Body of pancreas (tissue), 4 donors: ENCODE measurements around the gene ADAMTSL4. TPM values are rescaled to one million over a fixed set of nuclear protein-coding genes. Genes with fewer than 3 reads are reported as not detected.
A peak's percentile ranks its signal among the peaks of the same experiment; 100 is the strongest.
"Not testable (repeated sequence)": the region's sequence is repeated elsewhere in the genome, so short reads cannot be mapped to it uniquely, and the experiment has no call there.

Source experiments
- ATAC-seq: fragments of 150-250 bp; one replicate; pipeline ENCODE4 v1.9.1; 2016
- DNase-seq, 4 donors: peaks; one replicate each; pipeline ENCODE4 v3.0.0-alpha.2; 2019
- H3K27ac ChIP-seq, 4 donors: fragments of 200-600 bp; sonication (generic); 1 replicate in 3 of 4; 2 replicates in 1 of 4; pipeline versions ENCODE4 v1.5.1 to v1.6.1; 2016 to 2019; ENCODE audit warnings: mild to moderate bottlenecking in 1 of 4, mixed read lengths in 1 of 4, moderate library complexity in 1 of 4
- H3K27me3 ChIP-seq, 2 donors: fragments of 200-600 bp; sonication (generic); one replicate each; pipeline ENCODE4 v1.6.0; 2016; ENCODE audit warnings: mild to moderate bottlenecking in 1 of 2
- H3K36me3 ChIP-seq, 2 donors: fragments of 200-600 bp; sonication (generic); replicated peaks in 1 of 2; 2 replicates each; pipeline ENCODE4 v1.5.1; 2016; ENCODE audit warnings: low read depth in 2 of 2; ENCODE audit not compliant: insufficient read depth in 1 of 2
- H3K4me1 ChIP-seq: fragments of 200-600 bp; sonication (generic); one replicate; pipeline ENCODE4 v1.6.0; 2016
- H3K4me3 ChIP-seq, 2 donors: fragments of 200-600 bp; sonication (generic); 1 replicate in 1 of 2; 2 replicates in 1 of 2; pipeline ENCODE4 v1.5.1; 2016 to 2019
- H3K9me3 ChIP-seq, 3 donors: fragments of 200-600 bp; sonication (generic); 1 replicate in 2 of 3; 2 replicates in 1 of 3; pipeline ENCODE4 v1.5.1; 2016
- CTCF ChIP-seq, 7 experiments: fragments of 450-650 bp in 4 of 7; fragments of 200-600 bp in 3 of 7; sonication (generic) in 3 of 7; IDR thresholded peaks; one replicate each; pipeline ENCODE4 v1.5.1; 2016 to 2019; ENCODE audit warnings: antibody characterized with exemption in 7 of 7
- POLR2A ChIP-seq, 3 donors: fragments of 450-650 bp; IDR thresholded peaks; one replicate each; pipeline ENCODE4 v1.6.1; 2016; ENCODE audit warnings: antibody characterized with exemption in 3 of 3, mild to moderate bottlenecking in 2 of 3
- WGBS, 2 donors: methylation state at CpG; one replicate each; pipeline ENCODE4 v1.1.5; 2017; 5-methylcytosine and 5-hydroxymethylcytosine counted together
- intact Hi-C: fragments of 100-400 bp; cut with DNase I; formaldehyde crosslinking; loops from one replicate; pipeline ENCODE4 v1.15.1; 2023
- total RNA-seq, 2 donors: library from RNA; depleted of rRNA; stranded (reverse); fragments of >200 nt; gene quantifications; one replicate each; pipeline ENCODE4 v1.1.0, GENCODE V29; 2016

ADAMTSL4 gene
- total RNA-seq, 2 donors from 2014 or later: 4.7 to 7.6 TPM

GRCh38 chr1:150579945-150580642, 30.9 kb downstream of the ADAMTSL4 start:
- Histone ChIP-seq H3K27me3 (no peaks in the 10 kb centered on the region), H3K9me3 (no peaks in the 10 kb centered on the region), H3K27ac (peak overlapping the region; percentile 79 to 100 (median 98)), H3K4me3 (no peak overlapping the region), H3K4me1 (peaks cover 17% of the 10 kb centered on the region), H3K36me3 (peaks cover 0 to 2% of the 10 kb centered on the region in 2 donors)
- no peak for ATAC-seq
- 68 to 69% methylated on average over 15 of the region's 15 CpGs for WGBS, 2 donors
- intact Hi-C loops: no loop called here
- no peak for DNase-seq
- TF ChIP-seq POLR2A (IDR thresholded peaks at IDR 0.05) (no peak), CTCF (IDR thresholded peaks at IDR 0.05) (no peak)

GRCh38 chr1:150580966-150581365, 31.8 kb downstream of the ADAMTSL4 start:
- ATAC-seq, H3K4me1 ChIP-seq, H3K27me3 ChIP-seq, H3K27ac ChIP-seq, intact Hi-C loops, DNase-seq, H3K36me3 ChIP-seq, H3K4me3 ChIP-seq, H3K9me3 ChIP-seq: not testable (repeated sequence)
- 72 to 96% methylated on average over 1 to 3 of the region's 3 CpGs for WGBS, 2 donors

GRCh38 chr1:150581437-150581836, 32.2 kb downstream of the ADAMTSL4 start:
- H3K4me3 ChIP-seq, H3K4me1 ChIP-seq, H3K36me3 ChIP-seq, H3K9me3 ChIP-seq, DNase-seq, ATAC-seq, H3K27ac ChIP-seq, H3K27me3 ChIP-seq, intact Hi-C loops: not testable (repeated sequence)
- WGBS, 2 donors: 97 to 98% methylated on average over 7 of the region's 7 CpGs

GRCh38 chr1:150581962-150582361, 32.8 kb downstream of the ADAMTSL4 start:
- not testable (repeated sequence) for H3K9me3 ChIP-seq, DNase-seq
- 94 to 97% methylated on average over 14 of the region's 14 CpGs for WGBS, 2 donors

GRCh38 chr1:150582371-150582770, 33.2 kb downstream of the ADAMTSL4 start:
- ATAC-seq: no peak
- H3K36me3 ChIP-seq: no peaks in the 10 kb centered on the region
- TF ChIP-seq CTCF (IDR thresholded peaks at IDR 0.05) (no peak), POLR2A (IDR thresholded peaks at IDR 0.05) (no peak)
- peak overlapping the region in 1 of 4 donors; percentile 32 for H3K27ac ChIP-seq
- H3K4me1 ChIP-seq: peaks cover 9% of the 10 kb centered on the region
- no peak overlapping the region for H3K4me3 ChIP-seq
- no peaks in the 10 kb centered on the region for H3K9me3 ChIP-seq
- no peak for DNase-seq
- no peaks in the 10 kb centered on the region for H3K27me3 ChIP-seq
- intact Hi-C loops: no loop called here
- WGBS, 2 donors: 67 to 89% methylated on average over 2 of the region's 2 CpGs

More at GRCh38 chr1:150581962-150582361, 32.8 kb downstream of the ADAMTSL4 start:
- H3K27ac ChIP-seq, ATAC-seq, H3K27me3 ChIP-seq, intact Hi-C loops, H3K36me3 ChIP-seq, H3K4me3 ChIP-seq, H3K4me1 ChIP-seq: not testable (repeated sequence)

GRCh38 chr1:150596095-150596892, 47.1 kb downstream of the ADAMTSL4 start:
- no peaks in the 10 kb centered on the region for H3K36me3 ChIP-seq
- WGBS, 2 donors: 91 to 97% methylated on average over 7 of the region's 7 CpGs
- H3K9me3 ChIP-seq: no peaks in the 10 kb centered on the region
- no peak for ATAC-seq
- no peak overlapping the region for H3K4me3 ChIP-seq
- H3K4me1 ChIP-seq: peaks cover 12% of the 10 kb centered on the region
- H3K27ac ChIP-seq: peak overlapping the region in 1 of 4 donors; percentile 30
- no peak for TF ChIP-seq CTCF (IDR thresholded peaks at IDR 0.05)
- no peak for TF ChIP-seq POLR2A (IDR thresholded peaks at IDR 0.05)
- DNase-seq: no peak
- intact Hi-C loops: no loop called here
- no peaks in the 10 kb centered on the region for H3K27me3 ChIP-seq
